ENCODE measurements around the gene GRM1.
A peak's percentile ranks its signal among the peaks of the same experiment; 100 is the strongest.

The GRM1 gene

DNA sequence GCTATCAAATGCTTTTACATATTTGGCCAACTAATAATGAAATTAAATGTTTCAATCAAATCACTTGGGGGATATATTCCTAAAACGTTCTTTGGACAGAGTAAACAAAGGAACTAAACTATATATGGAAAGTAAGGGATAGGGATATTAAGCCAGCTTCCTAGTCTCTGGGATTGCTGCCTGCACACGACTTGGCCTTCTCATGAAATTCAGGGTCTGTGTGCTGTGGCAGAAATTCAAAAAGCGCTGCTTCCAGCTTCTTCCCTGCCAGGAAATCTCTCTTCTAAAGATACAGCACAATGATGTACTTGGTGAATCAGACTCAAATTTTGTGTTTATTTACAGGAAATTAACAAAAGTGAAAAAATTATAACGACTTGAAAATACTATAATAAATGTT, 308.5 kb downstream of the GRM1 start:
- DNase-seq, result no peak

DNA sequence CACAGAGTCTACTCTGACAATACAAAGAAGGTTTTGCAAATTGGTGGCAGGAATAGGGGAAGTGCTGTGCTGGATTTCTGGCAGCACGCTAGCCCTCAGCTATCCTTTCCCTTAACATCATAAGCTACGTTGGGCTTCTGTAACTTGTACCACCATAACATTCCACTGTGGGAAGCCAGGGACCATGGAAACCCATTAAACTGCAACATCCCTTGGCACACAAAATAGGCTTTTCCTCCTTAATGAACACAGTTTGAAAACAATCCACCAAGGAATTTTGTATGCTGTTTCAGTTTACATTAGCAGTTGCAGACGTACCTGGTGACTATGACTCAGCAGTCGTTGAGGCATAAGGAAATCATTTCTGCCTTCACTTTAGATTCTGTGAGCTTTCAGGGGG, 310.9 kb downstream of the GRM1 start:
- peak; percentile 59 for DNase-seq

DNA sequence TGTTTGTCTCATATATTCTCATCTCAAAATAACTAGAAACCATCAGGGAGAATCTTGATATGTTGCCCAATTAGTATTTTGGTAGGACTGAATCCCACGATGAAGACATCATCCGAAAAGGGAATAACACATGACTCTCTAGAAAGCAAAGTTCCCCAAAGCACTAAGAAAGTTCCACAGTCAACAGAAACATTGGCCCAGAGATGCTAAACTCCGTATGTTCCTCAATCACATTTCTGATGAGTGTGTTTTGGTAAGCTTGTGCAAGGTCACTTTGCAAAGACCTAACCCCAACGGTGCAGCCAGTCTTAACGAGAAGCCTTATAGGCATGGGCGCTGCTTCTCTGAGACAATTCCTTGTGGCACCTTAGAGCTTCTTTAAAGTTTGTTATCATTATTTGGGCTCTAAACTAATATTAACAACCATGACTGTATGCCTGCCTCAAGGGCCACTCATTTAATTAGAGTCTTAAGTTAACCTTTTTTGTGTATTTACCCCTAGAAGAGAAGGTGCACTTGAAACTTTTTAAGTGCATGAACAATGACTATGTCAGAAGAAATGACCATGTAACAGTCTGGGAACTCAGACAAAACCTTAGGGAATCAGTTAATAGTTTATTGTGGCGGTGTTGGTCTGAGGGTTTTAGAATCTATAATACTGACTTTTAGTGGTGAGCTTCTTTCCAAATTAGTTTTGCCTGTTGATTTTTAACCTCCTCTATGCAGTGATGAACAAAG, 312.8 kb downstream of the GRM1 start:
- DNase-seq, result no peak

DNA sequence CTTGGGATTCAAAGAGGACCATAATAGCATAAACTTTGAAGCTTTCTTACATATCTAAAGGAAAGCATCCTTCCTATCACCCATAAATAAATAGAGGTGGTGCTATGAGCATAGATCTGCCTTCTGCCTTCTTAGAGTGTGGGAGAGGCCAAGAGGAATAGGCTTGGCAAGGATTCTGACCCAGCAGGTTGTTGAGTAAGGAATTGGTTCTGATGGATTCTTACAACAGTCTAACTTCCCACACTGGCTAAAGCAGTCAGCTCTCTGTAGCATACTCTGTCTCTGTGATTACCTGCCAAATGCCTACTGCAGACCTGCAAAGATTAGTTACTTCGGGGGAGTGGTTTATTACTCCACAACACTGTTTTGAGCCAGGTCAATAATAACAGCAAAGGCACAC, 316.7 kb downstream of the GRM1 start:
- no peak for DNase-seq

GRCh38 chr6:146347090-146347489, 318.2 kb downstream of the GRM1 start:
- DNase-seq, result no peak

- DNase-seq, result no peak
Observed at GRCh38 chr6:146347690-146348089, 318.8 kb downstream of the GRM1 start.

GRCh38 chr6:146351018-146351417, 322.2 kb downstream of the GRM1 start:
- no peak for DNase-seq

DNA sequence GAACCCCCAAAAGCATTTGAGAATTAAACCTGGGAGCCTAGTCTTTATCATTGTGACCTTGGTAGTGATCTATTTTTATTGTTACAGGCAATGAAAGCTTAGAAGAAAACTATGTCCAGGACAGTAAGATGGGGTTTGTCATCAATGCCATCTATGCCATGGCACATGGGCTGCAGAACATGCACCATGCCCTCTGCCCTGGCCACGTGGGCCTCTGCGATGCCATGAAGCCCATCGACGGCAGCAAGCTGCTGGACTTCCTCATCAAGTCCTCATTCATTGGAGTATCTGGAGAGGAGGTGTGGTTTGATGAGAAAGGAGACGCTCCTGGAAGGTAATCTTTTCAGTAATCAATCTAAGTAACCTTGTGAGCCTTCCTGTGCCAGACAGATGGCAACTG, 323.3 kb downstream of the GRM1 start:
- DNase-seq, result no peak

DNA sequence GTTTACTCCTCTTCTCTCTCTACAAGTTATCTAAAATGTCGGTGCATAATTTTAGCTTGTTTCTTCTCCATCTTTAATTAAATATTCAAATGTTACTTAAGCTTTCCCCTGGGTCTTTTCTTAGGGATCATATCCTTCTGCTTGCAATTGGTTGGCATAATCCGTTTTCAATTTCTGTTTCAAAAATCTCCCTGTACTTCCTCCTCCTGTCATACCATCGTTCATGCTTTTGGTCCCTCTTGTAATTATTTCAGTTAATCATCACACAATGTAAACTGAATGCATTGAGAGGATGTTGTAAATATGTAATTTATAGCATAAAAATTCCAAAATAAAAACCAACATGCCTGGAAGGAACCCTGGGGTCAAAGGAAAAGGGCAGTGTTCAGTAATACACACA, 325.6 kb downstream of the GRM1 start:
- no peak for DNase-seq

DNA sequence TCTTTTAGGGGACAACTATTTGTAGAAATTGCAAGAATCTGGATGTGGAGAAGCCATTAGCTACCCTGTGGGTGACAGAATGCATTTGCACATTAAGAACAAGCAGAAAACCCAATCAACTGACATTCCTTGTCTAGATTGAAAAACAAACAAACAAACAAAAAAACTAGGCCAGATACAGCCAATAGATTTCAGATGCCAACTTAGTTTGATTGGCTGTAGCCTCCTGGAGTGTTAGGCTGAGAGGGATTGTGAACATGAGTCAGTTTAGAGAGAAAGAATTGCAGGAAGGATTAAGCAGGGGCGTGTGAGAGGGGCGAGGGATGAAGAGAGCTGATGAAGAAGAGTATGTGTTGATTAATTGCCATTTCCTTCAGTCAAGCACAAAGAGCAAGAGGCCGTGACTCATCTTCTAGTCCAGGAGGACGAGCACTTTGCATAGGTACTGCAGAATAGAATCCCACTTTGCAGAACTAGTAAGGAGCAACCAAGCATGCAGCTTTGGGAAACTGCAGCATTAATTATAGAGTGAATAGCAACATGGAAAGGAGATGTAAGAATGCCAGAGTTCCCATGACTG, 326.7 kb downstream of the GRM1 start:
- DNase-seq, result no peak

- DNase-seq, result no peak
Observed at GRCh38 chr6:146357578-146358430, 328.9 kb downstream of the GRM1 start.

DNA sequence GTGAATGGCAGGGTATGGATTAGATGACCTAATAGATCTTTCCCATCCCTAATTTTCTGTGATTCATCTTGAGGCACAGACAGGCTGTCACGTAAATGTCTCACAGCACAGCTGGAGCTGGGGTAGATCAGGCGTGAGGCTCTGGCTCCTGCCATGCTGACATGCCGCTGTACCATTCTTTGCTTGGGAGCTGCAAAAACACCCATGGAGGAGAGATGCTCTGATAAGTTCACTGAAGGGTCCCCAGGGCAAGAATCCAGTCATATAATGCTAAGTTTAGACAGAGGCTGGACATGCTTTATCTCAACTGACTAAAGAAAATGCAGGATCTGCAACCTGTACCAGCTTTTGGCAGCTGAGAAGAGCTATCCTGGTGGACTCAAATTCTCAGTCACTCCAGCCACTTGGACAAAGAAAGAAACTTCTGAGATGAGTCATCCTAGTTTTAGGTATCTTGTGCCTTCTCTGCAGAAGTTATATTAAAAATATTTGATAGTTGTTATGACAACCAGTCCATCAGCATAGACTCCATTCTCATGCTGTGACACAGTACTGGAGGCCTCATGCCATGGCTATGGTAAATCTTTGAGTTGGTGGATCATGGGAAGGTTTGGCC, 329.7 kb downstream of the GRM1 start:
- DNase-seq, result no peak

- DNase-seq, result no peak
Observed at GRCh38 chr6:146359131-146359530, 330.3 kb downstream of the GRM1 start.

- DNase-seq, result no peak
Observed at GRCh38 chr6:146361128-146361924, 332.5 kb downstream of the GRM1 start.

DNA sequence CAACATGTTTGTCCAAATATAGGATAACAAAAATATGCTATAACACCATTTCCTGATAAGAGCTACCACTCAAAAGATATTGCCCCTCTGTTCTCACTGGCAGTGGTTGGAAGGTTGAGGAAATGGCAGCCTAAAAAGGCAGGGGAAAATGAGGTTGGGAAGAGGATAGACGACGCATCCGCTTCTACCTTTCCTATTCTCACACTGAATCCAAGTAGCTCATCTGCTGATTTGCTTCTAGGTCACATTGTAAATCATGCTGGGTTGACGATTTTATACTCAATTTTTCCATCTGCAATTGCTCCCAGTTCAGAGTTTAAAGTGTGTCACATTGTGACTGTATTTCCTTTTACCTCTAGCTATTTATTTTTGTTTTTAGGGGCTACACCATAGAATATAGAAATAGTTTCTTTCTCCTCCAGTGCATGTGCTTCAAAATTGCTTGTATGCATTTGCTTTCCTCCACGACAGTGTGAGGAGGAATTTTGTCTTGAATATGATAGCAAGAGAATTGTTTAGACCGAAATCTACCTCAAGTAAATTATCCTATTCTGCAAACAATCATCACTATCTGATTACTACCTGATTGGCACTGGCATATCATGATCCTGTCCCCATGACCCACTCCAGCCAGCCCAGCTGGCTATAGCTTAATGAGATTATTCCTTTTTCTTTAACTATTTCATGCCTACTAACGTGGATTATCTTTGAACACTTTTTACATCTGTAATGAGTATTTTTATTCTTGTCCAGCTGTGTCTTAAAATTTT, 335.2 kb downstream of the GRM1 start:
- DNase-seq, result no peak

GRCh38 chr6:146364816-146365594, 336.1 kb downstream of the GRM1 start:
- no peak for DNase-seq

- no peak for DNase-seq
Observed at GRCh38 chr6:146367061-146367460, 338.2 kb downstream of the GRM1 start.

DNA sequence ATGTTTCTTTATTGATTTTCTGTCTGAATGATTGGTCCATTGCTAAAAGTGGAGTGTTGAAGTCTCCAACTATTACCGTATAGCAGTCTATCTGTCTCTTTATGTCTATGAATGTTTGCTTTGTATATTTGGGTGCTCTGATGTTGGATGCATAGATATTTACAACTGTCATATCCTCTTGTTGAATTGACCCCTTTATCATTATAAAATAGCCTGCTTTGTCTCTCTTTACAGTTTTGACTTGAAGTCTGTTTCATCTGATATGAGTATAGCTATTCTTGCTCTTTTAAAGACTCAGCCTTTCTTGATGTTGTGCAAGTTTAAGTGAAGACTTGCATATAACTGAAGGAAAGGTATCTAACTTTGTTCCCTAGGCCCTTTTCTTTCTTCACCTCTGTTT, 341.0 kb downstream of the GRM1 start:
- DNase-seq, result peak; percentile 27

DNA sequence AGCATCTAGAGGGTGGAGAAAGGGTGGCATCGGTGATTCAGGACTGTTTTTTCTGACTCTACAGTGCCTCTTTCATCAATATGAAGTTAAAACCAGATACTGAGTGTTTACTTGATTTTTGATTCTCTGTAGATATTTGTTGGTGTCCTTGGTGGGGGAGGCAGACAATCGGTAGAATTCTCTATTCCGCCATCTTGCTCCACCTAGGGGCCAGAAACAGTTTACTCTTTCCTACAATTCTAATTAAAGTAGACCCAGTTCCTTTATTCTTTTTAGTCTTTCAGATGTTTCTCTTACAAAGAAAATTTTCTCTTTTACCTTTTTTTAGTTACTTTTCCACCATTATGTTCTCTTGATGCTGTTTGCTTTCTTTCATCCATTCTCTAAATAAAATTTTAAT, 352.6 kb downstream of the GRM1 start:
- no peak for DNase-seq

DNA sequence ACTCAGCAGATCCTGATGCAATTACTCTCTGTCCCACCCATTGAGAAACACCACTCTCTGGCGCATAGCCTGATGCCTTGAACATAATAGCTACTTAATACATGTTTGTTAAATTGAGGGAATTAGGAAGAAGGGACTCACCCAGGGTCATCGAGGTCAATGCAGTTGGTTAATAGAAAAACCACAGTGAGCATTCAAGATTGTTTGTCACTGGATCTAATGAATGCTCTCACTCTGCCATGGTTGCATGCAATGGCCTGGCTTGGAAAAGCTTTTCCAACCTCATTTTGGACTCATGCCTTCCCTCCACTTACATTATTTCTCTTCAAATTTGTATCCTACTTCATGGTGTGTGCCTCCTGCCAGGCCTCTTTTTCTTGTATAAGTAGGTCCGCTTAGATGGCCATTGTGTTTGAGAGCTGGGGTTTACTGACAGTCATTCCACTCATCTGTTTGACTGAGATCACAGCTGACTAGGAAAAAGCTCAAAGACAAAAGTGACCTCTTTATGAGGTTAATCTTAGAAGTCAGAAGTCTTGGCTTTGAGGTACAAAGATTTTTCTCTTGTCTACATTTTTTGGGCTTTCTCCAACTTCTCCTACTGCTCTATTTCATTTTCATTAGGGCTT, 360.0 kb downstream of the GRM1 start:
- DNase-seq, result peak; percentile 43

DNA sequence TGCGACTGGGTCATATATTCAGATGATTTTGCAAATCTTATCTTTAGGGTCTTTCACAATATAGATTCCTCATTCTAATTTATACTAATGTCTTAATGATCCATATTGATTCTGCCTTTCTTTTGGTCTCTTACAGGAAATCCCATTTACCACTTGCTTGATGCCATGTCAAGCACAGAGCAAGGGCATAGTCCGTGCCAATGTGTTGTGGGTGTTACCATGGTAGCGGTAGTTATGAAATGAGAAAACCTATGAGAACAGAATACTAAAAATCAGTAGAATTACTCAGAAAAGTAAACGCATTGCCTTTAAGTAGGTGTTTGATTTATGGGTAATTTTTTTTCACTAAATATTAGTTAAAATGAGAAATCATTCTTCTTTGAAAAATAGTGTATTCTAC, 360.9 kb downstream of the GRM1 start:
- DNase-seq, result no peak

Measured in eye (tissue), 1 donor.